Measurements from ENCODE around the gene RHCE. TPM values are rescaled to one million over a fixed set of nuclear protein-coding genes. Genes with fewer than 3 reads are reported as not detected.
A peak's percentile ranks its signal among the peaks of the same experiment; 100 is the strongest.
"Not testable (repeated sequence)": the region's sequence is repeated elsewhere in the genome, so short reads cannot be mapped to it uniquely, and the experiment has no call there.

Gene RHCE
- total RNA-seq, 2 experiments from 2014 or later = 0.17 to 0.25 TPM

- ATAC-seq (ENCODE audit: low read depth); H3K4me3 Mint-ChIP-seq; H3K4me1 Mint-ChIP-seq; POLR2A ChIA-PET; H3K9me3 Mint-ChIP-seq; H3K36me3 Mint-ChIP-seq; H3K27ac Mint-ChIP-seq; H3K27me3 Mint-ChIP-seq; DNase-seq: not testable (repeated sequence)
These were observed 14.8 kb downstream of the RHCE start for GRCh38 chr1:25405731-25406305.

GRCh38 chr1:25402947-25403803 lies 17.4 kb downstream of the RHCE start:
- H3K27me3 Mint-ChIP-seq = peaks cover 11% of the 10 kb centered on the region
- H3K9me3 Mint-ChIP-seq = not testable (repeated sequence)

GRCh38 chr1:25398079-25398478 lies 22.5 kb downstream of the RHCE start:
- H3K4me3 Mint-ChIP-seq; H3K36me3 Mint-ChIP-seq; POLR2A ChIA-PET; H3K4me1 Mint-ChIP-seq; ATAC-seq (ENCODE audit: low read depth); H3K27ac Mint-ChIP-seq; H3K9me3 Mint-ChIP-seq; DNase-seq: not testable (repeated sequence)
- peaks cover 18% of the 10 kb centered on the region for H3K27me3 Mint-ChIP-seq

More at GRCh38 chr1:25402947-25403803, 17.4 kb downstream of the RHCE start:
- peak; percentile 33 for DNase-seq
- H3K4me3 Mint-ChIP-seq, H3K36me3 Mint-ChIP-seq, H3K27ac Mint-ChIP-seq, POLR2A ChIA-PET, H3K4me1 Mint-ChIP-seq: not testable (repeated sequence)
- ATAC-seq (ENCODE audit: low read depth) = peak; percentile 70

GRCh38 chr1:25397549-25397948 lies 23.1 kb downstream of the RHCE start:
- POLR2A ChIA-PET; H3K4me1 Mint-ChIP-seq; H3K36me3 Mint-ChIP-seq; H3K9me3 Mint-ChIP-seq; ATAC-seq (ENCODE audit: low read depth); H3K27ac Mint-ChIP-seq; DNase-seq; H3K4me3 Mint-ChIP-seq: not testable (repeated sequence)
- peaks cover 18% of the 10 kb centered on the region for H3K27me3 Mint-ChIP-seq

- Mint-ChIP-seq H3K36me3 (no peaks in the 10 kb centered on the region), H3K27ac (no peak overlapping the region), H3K4me1 (peaks cover 7% of the 10 kb centered on the region), H3K9me3 (no peaks in the 10 kb centered on the region), H3K27me3 (peaks cover 15% of the 10 kb centered on the region), H3K4me3 (no peak overlapping the region)
- DNase-seq = no peak
- ATAC-seq (ENCODE audit: low read depth) = no peak
- POLR2A ChIA-PET = no interaction called here
These were observed 27.8 kb downstream of the RHCE start for GRCh38 chr1:25392841-25393240.

GRCh38 chr1:25389721-25390120 lies 30.9 kb downstream of the RHCE start:
- not testable (repeated sequence) for ATAC-seq (ENCODE audit: low read depth); H3K27ac Mint-ChIP-seq

GRCh38 chr1:25388691-25389090 lies 31.9 kb downstream of the RHCE start:
- H3K9me3 Mint-ChIP-seq, H3K27ac Mint-ChIP-seq: not testable (repeated sequence)

More at GRCh38 chr1:25389721-25390120, 30.9 kb downstream of the RHCE start:
- H3K9me3 Mint-ChIP-seq, H3K4me1 Mint-ChIP-seq, H3K36me3 Mint-ChIP-seq, H3K4me3 Mint-ChIP-seq, POLR2A ChIA-PET, DNase-seq: not testable (repeated sequence)
- peaks cover 19% of the 10 kb centered on the region for H3K27me3 Mint-ChIP-seq

GRCh38 chr1:25387096-25387495 lies 33.5 kb downstream of the RHCE start:
- peaks cover 18% of the 10 kb centered on the region for H3K27me3 Mint-ChIP-seq
- ATAC-seq (ENCODE audit: low read depth); H3K9me3 Mint-ChIP-seq; H3K27ac Mint-ChIP-seq; H3K36me3 Mint-ChIP-seq; POLR2A ChIA-PET; H3K4me3 Mint-ChIP-seq; H3K4me1 Mint-ChIP-seq; DNase-seq: not testable (repeated sequence)

More at GRCh38 chr1:25388691-25389090, 31.9 kb downstream of the RHCE start:
- ATAC-seq (ENCODE audit: low read depth); H3K36me3 Mint-ChIP-seq; H3K4me3 Mint-ChIP-seq; H3K4me1 Mint-ChIP-seq; POLR2A ChIA-PET; DNase-seq: not testable (repeated sequence)
- peaks cover 13% of the 10 kb centered on the region for H3K27me3 Mint-ChIP-seq

- H3K27me3 Mint-ChIP-seq = peaks cover 19% of the 10 kb centered on the region
- ATAC-seq (ENCODE audit: low read depth); H3K36me3 Mint-ChIP-seq; H3K9me3 Mint-ChIP-seq; POLR2A ChIA-PET; H3K4me3 Mint-ChIP-seq; H3K4me1 Mint-ChIP-seq; H3K27ac Mint-ChIP-seq; DNase-seq: not testable (repeated sequence)
These were observed 36.8 kb downstream of the RHCE start for GRCh38 chr1:25383875-25384274.

GRCh38 chr1:25383090-25383489 lies 37.5 kb downstream of the RHCE start:
- H3K36me3 Mint-ChIP-seq; DNase-seq; H3K27ac Mint-ChIP-seq; H3K4me3 Mint-ChIP-seq; ATAC-seq (ENCODE audit: low read depth); H3K9me3 Mint-ChIP-seq; POLR2A ChIA-PET; H3K4me1 Mint-ChIP-seq: not testable (repeated sequence)
- H3K27me3 Mint-ChIP-seq = peaks cover 19% of the 10 kb centered on the region

GRCh38 chr1:25382543-25382942 lies 38.1 kb downstream of the RHCE start:
- ATAC-seq (ENCODE audit: low read depth); DNase-seq; H3K27ac Mint-ChIP-seq; H3K4me3 Mint-ChIP-seq; H3K36me3 Mint-ChIP-seq; H3K4me1 Mint-ChIP-seq; POLR2A ChIA-PET; H3K9me3 Mint-ChIP-seq: not testable (repeated sequence)
- peaks cover 21% of the 10 kb centered on the region for H3K27me3 Mint-ChIP-seq

GRCh38 chr1:25378367-25378766 lies 42.3 kb downstream of the RHCE start:
- H3K4me1 Mint-ChIP-seq; H3K4me3 Mint-ChIP-seq; ATAC-seq (ENCODE audit: low read depth); POLR2A ChIA-PET; DNase-seq; H3K27ac Mint-ChIP-seq; H3K9me3 Mint-ChIP-seq; H3K36me3 Mint-ChIP-seq: not testable (repeated sequence)
- peaks cover 16% of the 10 kb centered on the region for H3K27me3 Mint-ChIP-seq

- H3K9me3 Mint-ChIP-seq; H3K4me3 Mint-ChIP-seq; H3K4me1 Mint-ChIP-seq; H3K27me3 Mint-ChIP-seq; H3K36me3 Mint-ChIP-seq; H3K27ac Mint-ChIP-seq; ATAC-seq (ENCODE audit: low read depth); POLR2A ChIA-PET; DNase-seq: not testable (repeated sequence)
These were observed 48.9 kb downstream of the RHCE start for GRCh38 chr1:25371757-25372156.

- H3K4me1 Mint-ChIP-seq; H3K4me3 Mint-ChIP-seq; H3K36me3 Mint-ChIP-seq; H3K9me3 Mint-ChIP-seq; H3K27me3 Mint-ChIP-seq; ATAC-seq (ENCODE audit: low read depth); H3K27ac Mint-ChIP-seq; DNase-seq: not testable (repeated sequence)
- POLR2A ChIA-PET = interaction anchor here (0.6 kb wide), 1 partner anchor 168 kb away, joined by 3 read pairs; no protein-coding TSS in a partner anchor
These were observed 50.8 kb downstream of the RHCE start for GRCh38 chr1:25369691-25370271.
